ENCODE results near the gene PRSS33. TPM values are rescaled to one million over a fixed set of nuclear protein-coding genes. Genes with fewer than 3 reads are reported as not detected.

The PRSS33 gene
- total RNA-seq, 1 donor from 2014 or later, result not detected

DNA sequence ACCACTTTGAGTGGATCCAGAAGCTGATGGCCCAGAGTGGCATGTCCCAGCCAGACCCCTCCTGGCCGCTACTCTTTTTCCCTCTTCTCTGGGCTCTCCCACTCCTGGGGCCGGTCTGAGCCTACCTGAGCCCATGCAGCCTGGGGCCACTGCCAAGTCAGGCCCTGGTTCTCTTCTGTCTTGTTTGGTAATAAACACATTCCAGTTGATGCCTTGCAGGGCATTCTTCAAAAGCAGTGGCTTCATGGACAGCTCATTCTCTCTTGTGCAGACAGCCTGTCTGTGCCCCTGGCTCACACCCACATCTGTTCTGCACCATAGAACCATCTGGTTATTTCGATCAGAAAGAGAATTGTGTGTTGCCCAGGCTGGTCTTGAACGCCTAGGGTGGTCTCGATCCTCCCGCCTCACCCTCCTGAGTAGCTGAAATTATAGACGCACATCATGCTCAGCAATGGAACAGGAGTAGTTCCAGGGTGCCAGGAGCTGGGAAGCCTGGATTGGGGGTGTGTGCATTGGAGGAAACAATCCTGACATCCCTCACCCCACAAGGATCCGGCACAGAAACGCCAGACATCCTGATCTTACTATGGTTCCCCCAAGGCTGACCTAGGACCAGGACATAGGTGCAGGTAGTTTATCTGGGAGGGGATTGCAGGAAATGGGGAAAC is 34.3 kb upstream of the PRSS33 start:
- intact Hi-C loops (cut with micrococcal nuclease), result no loop called here
- TF ChIP-seq, protein P1, sequence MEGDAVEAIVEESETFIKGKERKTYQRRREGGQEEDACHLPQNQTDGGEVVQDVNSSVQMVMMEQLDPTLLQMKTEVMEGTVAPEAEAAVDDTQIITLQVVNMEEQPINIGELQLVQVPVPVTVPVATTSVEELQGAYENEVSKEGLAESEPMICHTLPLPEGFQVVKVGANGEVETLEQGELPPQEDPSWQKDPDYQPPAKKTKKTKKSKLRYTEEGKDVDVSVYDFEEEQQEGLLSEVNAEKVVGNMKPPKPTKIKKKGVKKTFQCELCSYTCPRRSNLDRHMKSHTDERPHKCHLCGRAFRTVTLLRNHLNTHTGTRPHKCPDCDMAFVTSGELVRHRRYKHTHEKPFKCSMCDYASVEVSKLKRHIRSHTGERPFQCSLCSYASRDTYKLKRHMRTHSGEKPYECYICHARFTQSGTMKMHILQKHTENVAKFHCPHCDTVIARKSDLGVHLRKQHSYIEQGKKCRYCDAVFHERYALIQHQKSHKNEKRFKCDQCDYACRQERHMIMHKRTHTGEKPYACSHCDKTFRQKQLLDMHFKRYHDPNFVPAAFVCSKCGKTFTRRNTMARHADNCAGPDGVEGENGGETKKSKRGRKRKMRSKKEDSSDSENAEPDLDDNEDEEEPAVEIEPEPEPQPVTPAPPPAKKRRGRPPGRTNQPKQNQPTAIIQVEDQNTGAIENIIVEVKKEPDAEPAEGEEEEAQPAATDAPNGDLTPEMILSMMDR (IDR thresholded peaks at IDR 0.05), result no peak
- H3K4me1 Mint-ChIP-seq, result no peaks in the 10 kb centered on the region
- ChIA-PET POLR2A (no interaction called here), CTCF (interaction anchor here (1.0 to 1.3 kb wide), 2 partner anchors 54 to 99 kb away, joined by 3 to 4 read pairs; no protein-coding TSS in a partner anchor)
- H3K9me3 Mint-ChIP-seq, result no peaks in the 10 kb centered on the region
- H3K36me3 Mint-ChIP-seq (ENCODE audit: low read depth), result no peaks in the 10 kb centered on the region
- DNase-seq (no peak), ATAC-seq (ENCODE audit: low read depth) (no peak)
- H3K27ac Mint-ChIP-seq, result no peak overlapping the region
- no peak overlapping the region for H3K4me3 Mint-ChIP-seq
- H3K27me3 Mint-ChIP-seq, result peaks cover 3% of the 10 kb centered on the region

DNA sequence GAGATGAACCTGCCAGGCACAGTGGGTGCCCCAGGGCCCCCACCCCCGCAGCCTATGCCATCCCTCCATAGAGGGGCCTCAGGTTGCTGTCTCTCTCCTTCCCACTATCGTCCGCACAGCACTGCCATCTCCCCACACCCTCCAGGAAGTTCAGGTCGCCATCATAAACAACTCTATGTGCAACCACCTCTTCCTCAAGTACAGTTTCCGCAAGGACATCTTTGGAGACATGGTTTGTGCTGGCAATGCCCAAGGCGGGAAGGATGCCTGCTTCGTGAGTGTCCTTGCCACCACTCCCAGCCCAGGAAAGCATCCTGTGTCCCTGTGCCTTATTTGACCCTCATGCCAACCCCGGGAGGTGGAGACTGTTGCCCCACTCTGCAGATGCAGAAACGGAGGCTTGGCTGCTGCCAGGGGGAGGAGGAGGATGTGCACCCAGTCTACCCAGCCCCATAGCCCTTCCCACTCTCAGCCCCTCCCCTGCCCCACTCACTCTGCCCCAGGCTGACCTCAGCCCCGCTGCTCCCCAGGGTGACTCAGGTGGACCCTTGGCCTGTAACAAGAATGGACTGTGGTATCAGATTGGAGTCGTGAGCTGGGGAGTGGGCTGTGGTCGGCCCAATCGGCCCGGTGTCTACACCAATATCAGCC is 33.6 kb upstream of the PRSS33 start:
- no peaks in the 10 kb centered on the region for H3K36me3 Mint-ChIP-seq (ENCODE audit: low read depth)
- CTCF ChIA-PET, result interaction anchor here (1.0 to 1.3 kb wide), 2 partner anchors 55 to 99 kb away, joined by 3 to 4 read pairs; no protein-coding TSS in a partner anchor

DNA sequence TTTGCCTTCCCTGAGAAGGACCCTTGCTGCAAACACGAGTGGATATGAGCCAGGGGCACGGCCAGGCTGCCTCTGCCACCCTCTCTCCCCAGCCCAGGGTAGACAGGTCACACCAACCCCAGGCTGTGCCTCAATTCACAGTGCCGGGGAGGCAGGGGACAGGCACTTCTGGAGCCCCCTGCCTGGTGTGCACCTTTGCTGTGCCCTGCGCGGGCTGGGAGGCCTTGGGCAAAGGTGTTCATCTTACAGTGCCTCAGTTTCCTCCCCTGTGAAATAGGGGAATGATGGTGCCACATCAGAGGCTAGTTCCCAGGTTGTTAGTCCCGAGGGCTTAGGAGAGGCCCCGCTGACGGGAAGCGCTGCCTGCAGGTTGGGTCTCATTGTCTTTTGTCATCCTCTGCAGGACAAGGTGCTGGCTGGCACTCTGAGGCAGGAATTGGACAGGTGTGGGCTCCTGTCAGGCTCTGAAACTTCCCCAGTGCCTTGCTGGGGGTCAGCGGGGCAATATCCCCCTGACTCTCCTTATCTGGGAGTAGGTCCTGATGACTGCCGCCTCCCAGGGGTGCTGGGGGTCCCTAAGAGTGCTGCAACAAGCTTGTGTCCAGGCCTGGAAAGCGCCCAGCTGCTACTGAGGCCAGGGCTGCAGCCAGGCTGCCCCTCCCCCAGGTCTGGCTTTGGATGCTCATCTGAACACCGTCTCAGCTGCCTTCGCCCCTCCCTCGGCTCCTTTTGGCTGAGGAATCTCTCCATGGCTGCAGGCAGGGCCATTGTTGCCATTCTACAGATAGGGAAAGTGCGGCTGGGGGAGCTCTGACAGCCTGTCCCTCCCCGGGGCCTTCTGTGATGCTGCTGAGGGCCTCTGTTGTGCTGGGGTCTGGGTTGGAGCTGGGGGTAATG is 32.8 kb upstream of the PRSS33 start:
- H3K27me3 Mint-ChIP-seq, result peaks cover 3% of the 10 kb centered on the region
- no peak overlapping the region for H3K4me3 Mint-ChIP-seq
- CTCF ChIA-PET, result no interaction called here
- no peaks in the 10 kb centered on the region for H3K4me1 Mint-ChIP-seq
- intact Hi-C loops (cut with micrococcal nuclease), result no loop called here
- H3K27ac Mint-ChIP-seq, result no peak overlapping the region
- no peaks in the 10 kb centered on the region for H3K9me3 Mint-ChIP-seq
- H3K36me3 Mint-ChIP-seq (ENCODE audit: low read depth), result no peaks in the 10 kb centered on the region
- ATAC-seq (ENCODE audit: low read depth), result no peak
- no peak for DNase-seq
- TF ChIP-seq, protein P1 (IDR thresholded peaks at IDR 0.05), result no peak
- POLR2A ChIA-PET, result no interaction called here

More for the DNA sequence above, 33.6 kb upstream of the PRSS33 start:
- intact Hi-C loops (cut with micrococcal nuclease), result no loop called here
- no peaks in the 10 kb centered on the region for H3K4me1 Mint-ChIP-seq
- POLR2A ChIA-PET, result no interaction called here
- no peak for DNase-seq
- H3K9me3 Mint-ChIP-seq, result no peaks in the 10 kb centered on the region
- H3K27ac Mint-ChIP-seq, result no peak overlapping the region
- no peak for ATAC-seq (ENCODE audit: low read depth)
- peaks cover 3% of the 10 kb centered on the region for H3K27me3 Mint-ChIP-seq
- TF ChIP-seq, protein P1 (IDR thresholded peaks at IDR 0.05), result no peak
- no peak overlapping the region for H3K4me3 Mint-ChIP-seq

DNA sequence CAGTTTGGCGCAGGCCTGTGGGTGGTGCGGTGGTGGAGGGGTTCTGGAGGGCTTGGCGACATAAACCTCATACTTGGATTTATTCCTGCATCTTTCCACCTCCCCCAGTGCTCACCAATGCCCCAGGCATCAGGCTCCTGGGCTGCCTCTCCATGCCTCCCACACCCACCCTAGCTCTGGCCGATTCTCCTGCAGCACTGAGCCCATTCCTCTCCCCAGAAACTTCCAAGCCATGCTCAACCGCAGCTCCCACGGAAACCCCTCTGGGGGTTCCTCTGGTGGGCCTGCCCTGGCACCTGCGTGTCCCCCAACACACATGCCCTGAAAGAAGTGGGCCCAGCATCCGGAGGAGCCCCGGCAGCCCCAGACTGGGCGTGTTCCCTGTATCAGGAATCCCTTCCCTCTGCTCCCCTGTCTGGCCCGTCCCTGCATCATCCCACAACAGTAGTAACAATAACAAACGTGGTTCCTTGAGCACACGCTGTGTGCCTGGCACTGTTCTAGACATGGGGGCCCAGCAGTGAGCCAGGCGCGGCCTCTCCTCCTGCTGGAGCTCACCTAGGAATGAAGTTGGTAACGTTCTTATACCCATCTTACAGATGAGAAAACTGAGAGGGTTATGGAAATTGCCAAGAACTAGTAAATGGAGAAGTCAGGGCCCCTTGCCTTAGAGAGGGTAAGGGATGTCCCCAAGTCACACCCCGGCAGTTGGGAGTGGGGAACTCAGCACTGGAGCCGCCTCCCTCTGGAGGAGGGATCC is 32.0 kb upstream of the PRSS33 start:
- TF ChIP-seq, protein P1 (IDR thresholded peaks at IDR 0.05), result no peak
- intact Hi-C loops (cut with micrococcal nuclease), result no loop called here
- ATAC-seq (ENCODE audit: low read depth), result no peak
- Mint-ChIP-seq H3K4me3 (no peak overlapping the region), H3K4me1 (no peaks in the 10 kb centered on the region), H3K27me3 (peaks cover 3% of the 10 kb centered on the region), H3K9me3 (no peaks in the 10 kb centered on the region), H3K36me3 (ENCODE audit: low read depth) (no peaks in the 10 kb centered on the region), H3K27ac (no peak overlapping the region)
- DNase-seq, result no peak
- CTCF ChIA-PET, result no interaction called here
- POLR2A ChIA-PET, result no interaction called here

All from activated B cell treated with CpG ODN at 0.5 μM for 24 hours (primary cell).